ENCODE measurements around the gene EVI2B.

DNA sequence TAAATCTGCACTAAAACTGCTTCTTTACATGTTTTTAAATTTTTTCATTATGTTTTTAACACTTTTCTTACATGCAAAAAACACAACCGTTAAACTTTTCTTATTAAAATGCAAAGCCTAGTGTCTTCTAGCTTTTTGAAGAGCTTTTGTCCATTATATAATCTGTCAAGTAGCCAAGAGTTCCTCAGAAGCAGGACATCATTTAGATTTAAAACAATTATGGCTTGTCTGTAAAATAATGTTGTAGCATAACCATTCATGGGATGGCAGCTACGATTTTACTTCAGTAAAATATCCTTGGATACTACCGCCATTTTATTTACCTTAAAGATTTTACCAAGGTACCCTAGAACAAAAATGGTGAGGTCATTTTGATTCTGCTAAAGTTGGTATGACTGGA is 19.6 kb downstream of the EVI2B start:
- TF ChIP-seq CEBPB (IDR thresholded peaks at IDR 0.05): no peak
- no peak for TF ChIP-seq EP300 (IDR thresholded peaks at IDR 0.05; ENCODE audit: borderline replicate concordance)
- TF ChIP-seq, protein P1, sequence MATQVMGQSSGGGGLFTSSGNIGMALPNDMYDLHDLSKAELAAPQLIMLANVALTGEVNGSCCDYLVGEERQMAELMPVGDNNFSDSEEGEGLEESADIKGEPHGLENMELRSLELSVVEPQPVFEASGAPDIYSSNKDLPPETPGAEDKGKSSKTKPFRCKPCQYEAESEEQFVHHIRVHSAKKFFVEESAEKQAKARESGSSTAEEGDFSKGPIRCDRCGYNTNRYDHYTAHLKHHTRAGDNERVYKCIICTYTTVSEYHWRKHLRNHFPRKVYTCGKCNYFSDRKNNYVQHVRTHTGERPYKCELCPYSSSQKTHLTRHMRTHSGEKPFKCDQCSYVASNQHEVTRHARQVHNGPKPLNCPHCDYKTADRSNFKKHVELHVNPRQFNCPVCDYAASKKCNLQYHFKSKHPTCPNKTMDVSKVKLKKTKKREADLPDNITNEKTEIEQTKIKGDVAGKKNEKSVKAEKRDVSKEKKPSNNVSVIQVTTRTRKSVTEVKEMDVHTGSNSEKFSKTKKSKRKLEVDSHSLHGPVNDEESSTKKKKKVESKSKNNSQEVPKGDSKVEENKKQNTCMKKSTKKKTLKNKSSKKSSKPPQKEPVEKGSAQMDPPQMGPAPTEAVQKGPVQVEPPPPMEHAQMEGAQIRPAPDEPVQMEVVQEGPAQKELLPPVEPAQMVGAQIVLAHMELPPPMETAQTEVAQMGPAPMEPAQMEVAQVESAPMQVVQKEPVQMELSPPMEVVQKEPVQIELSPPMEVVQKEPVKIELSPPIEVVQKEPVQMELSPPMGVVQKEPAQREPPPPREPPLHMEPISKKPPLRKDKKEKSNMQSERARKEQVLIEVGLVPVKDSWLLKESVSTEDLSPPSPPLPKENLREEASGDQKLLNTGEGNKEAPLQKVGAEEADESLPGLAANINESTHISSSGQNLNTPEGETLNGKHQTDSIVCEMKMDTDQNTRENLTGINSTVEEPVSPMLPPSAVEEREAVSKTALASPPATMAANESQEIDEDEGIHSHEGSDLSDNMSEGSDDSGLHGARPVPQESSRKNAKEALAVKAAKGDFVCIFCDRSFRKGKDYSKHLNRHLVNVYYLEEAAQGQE (IDR thresholded peaks at IDR 0.05; ENCODE audit: low read depth): no peak
- no peak for TF ChIP-seq USF1 (IDR thresholded peaks at IDR 0.05)
- TF ChIP-seq TEAD4 (IDR thresholded peaks at IDR 0.05): no peak
- TF ChIP-seq FOXM1 (IDR thresholded peaks at IDR 0.05; ENCODE audit: borderline replicate concordance, low read depth): no peak
- no peak for TF ChIP-seq RAD21 (IDR thresholded peaks at IDR 0.05; ENCODE audit: low read depth)
- no peak for TF ChIP-seq YY1 (IDR thresholded peaks at IDR 0.05; ENCODE audit: low read depth)
- TF ChIP-seq EGR1 (IDR thresholded peaks at IDR 0.05): no peak
- TF ChIP-seq CREB1 (IDR thresholded peaks at IDR 0.05; ENCODE audit: low read depth): no peak
